Colonic mucosa (tissue), 4 donors: ENCODE data around the gene SCGN. TPM values are rescaled to one million over a fixed set of nuclear protein-coding genes. Genes with fewer than 3 reads are reported as not detected.

Source experiments
- DNase-seq: peaks from one replicate; pipeline ENCODE4 v3.0.0-alpha.2; 2020
- H3K27ac ChIP-seq: fragments of 200-600 bp; one replicate; pipeline ENCODE4 v1.8.0; 2021
- H3K27me3 ChIP-seq: fragments of 200-600 bp; one replicate; pipeline ENCODE4 v1.8.0; 2021
- H3K36me3 ChIP-seq: fragments of 200-600 bp; one replicate; pipeline ENCODE4 v1.8.0; 2021
- H3K4me1 ChIP-seq: fragments of 200-600 bp; one replicate; pipeline ENCODE4 v1.8.0; 2021; ENCODE audit warnings: mild to moderate bottlenecking
- H3K4me3 ChIP-seq: fragments of 200-600 bp; one replicate; pipeline ENCODE4 v1.8.0; 2021
- H3K9ac ChIP-seq, 2 donors: one replicate each; pipeline ENCODE4 v1.7.0; 2013; ENCODE audit warnings: control low read depth in 2 of 2, low read depth in 2 of 2, low read length in 2 of 2
- H3K9me3 ChIP-seq: fragments of 200-600 bp; one replicate; pipeline ENCODE4 v1.8.0; 2021
- intact Hi-C: fragments of 100-400 bp; cut with DNase I; formaldehyde crosslinking; loops from one replicate; pipeline ENCODE4 v1.14.1; 2022
- total RNA-seq, 2 donors: library from RNA; stranded (reverse); fragmentation: NEBNext Ultra II Directional in 1 of 2; extraction: Animal tissue kit (Norgen Biotek cat#: 25700) in 1 of 2; gene quantifications; one replicate each; pipeline ENCODE4 v1.2.1, GENCODE V29; 2021
- TF ChIP-seq, protein P1 (sequence below): fragments of 200-600 bp; IDR thresholded peaks from one replicate; pipeline ENCODE4 v1.8.0; 2022; ENCODE audit warnings: antibody characterized with exemption, mild to moderate bottlenecking
- donor health status: healthy.
- donor health status: DM: no; HTN: no; CAD: no.
- donor health status: DM: no; HTN: no; CAD: no.

The SCGN gene
- total RNA-seq, 2 donors from 2014 or later: 4.6 to 8.1 TPM

- Histone ChIP-seq H3K4me3 (no peak overlapping the region), H3K4me1 (no peaks in the 10 kb centered on the region), H3K36me3 (no peaks in the 10 kb centered on the region), H3K9me3 (no peaks in the 10 kb centered on the region), H3K27me3 (no peaks in the 10 kb centered on the region), H3K27ac (no peak overlapping the region), H3K9ac (no peak overlapping the region)
- intact Hi-C loops: no loop called here
- TF ChIP-seq, protein P1, sequence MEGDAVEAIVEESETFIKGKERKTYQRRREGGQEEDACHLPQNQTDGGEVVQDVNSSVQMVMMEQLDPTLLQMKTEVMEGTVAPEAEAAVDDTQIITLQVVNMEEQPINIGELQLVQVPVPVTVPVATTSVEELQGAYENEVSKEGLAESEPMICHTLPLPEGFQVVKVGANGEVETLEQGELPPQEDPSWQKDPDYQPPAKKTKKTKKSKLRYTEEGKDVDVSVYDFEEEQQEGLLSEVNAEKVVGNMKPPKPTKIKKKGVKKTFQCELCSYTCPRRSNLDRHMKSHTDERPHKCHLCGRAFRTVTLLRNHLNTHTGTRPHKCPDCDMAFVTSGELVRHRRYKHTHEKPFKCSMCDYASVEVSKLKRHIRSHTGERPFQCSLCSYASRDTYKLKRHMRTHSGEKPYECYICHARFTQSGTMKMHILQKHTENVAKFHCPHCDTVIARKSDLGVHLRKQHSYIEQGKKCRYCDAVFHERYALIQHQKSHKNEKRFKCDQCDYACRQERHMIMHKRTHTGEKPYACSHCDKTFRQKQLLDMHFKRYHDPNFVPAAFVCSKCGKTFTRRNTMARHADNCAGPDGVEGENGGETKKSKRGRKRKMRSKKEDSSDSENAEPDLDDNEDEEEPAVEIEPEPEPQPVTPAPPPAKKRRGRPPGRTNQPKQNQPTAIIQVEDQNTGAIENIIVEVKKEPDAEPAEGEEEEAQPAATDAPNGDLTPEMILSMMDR: no peak
- DNase-seq: no peak
These were observed 39.9 kb downstream of the SCGN start for GRCh38 chr6:25691894-25692293.

DNA sequence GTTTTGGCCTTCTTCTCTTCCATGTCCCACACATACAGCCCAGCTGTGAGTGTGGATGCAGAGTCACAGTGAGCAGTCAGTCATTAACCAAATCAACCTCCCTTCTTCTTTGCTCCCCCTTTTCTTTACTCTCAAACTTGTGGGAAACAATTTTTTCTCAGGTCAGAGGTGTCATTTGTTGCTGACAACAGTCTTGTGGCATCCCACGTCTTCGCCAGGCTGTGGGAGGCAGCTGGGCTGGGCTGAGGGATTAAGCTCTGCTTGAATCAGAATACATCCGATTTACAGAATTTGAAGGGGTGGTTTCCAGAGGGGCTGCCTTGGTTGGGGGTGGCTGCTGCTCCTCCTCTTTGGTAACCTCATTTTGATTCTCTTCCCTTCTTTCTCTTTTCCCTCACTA lies 40.5 kb downstream of the SCGN start:
- H3K27me3 ChIP-seq: no peaks in the 10 kb centered on the region
- TF ChIP-seq, protein P1: no peak
- no peak overlapping the region for H3K27ac ChIP-seq
- H3K9me3 ChIP-seq: no peaks in the 10 kb centered on the region
- H3K9ac ChIP-seq: no peak overlapping the region
- H3K4me1 ChIP-seq: no peaks in the 10 kb centered on the region
- intact Hi-C loops: no loop called here
- H3K4me3 ChIP-seq: no peak overlapping the region
- no peak for DNase-seq
- no peaks in the 10 kb centered on the region for H3K36me3 ChIP-seq

DNA sequence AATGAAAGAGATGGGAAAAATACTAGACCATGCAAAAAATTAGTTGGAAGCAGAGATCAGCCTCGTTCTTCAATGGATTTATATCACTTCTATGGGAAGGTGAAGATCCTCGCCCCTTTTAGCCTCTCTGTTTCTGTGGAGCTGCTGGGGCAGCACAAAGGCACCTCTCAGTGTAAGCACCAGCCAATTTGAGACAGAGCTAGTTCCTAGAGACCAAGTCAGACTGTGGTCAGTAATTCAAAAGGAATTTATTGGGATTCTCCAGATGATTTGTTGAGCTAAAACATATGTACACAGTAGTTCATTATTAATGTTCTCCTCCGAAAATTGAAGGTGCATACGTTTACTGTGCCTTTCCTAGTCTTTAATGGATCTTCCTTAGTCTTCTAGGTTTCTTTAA lies 42.4 kb downstream of the SCGN start:
- Histone ChIP-seq H3K27me3 (no peaks in the 10 kb centered on the region), H3K27ac (no peak overlapping the region), H3K9ac (no peak overlapping the region), H3K4me1 (no peaks in the 10 kb centered on the region), H3K4me3 (no peak overlapping the region), H3K9me3 (no peaks in the 10 kb centered on the region), H3K36me3 (no peaks in the 10 kb centered on the region)
- TF ChIP-seq, protein P1: no peak
- no peak for DNase-seq
- intact Hi-C loops: no loop called here

GRCh38 chr6:25695671-25696070 lies 43.7 kb downstream of the SCGN start:
- Histone ChIP-seq H3K9me3 (no peaks in the 10 kb centered on the region), H3K36me3 (no peaks in the 10 kb centered on the region), H3K4me3 (no peak overlapping the region), H3K4me1 (no peaks in the 10 kb centered on the region), H3K9ac (no peak overlapping the region), H3K27ac (no peak overlapping the region), H3K27me3 (no peaks in the 10 kb centered on the region)
- DNase-seq: no peak
- TF ChIP-seq, protein P1: no peak
- intact Hi-C loops: no loop called here

GRCh38 chr6:25697537-25698340 lies 45.7 kb downstream of the SCGN start:
- Histone ChIP-seq H3K4me1 (no peaks in the 10 kb centered on the region), H3K36me3 (no peaks in the 10 kb centered on the region), H3K4me3 (no peak overlapping the region), H3K27ac (no peak overlapping the region), H3K9ac (no peak overlapping the region), H3K27me3 (no peaks in the 10 kb centered on the region), H3K9me3 (no peaks in the 10 kb centered on the region)
- intact Hi-C loops: no loop called here
- DNase-seq: no peak
- TF ChIP-seq, protein P1: no peak
